Uterus (tissue), 2 donors: Measurements from ENCODE around the gene OTOP2.

ENCODE experiments used
- CTCF ChIP-seq, 4 experiments: fragments of 200-600 bp in 2 of 4; fragments of 450-650 bp in 2 of 4; sonication (generic) in 2 of 4; IDR thresholded peaks; one replicate each; pipeline ENCODE4 v1.5.1; 2016 to 2019; ENCODE audit warnings: antibody characterized with exemption in 4 of 4, mild to moderate bottlenecking in 2 of 4, moderate library complexity in 1 of 4
- POLR2A ChIP-seq, 2 donors: fragments of 450-650 bp; IDR thresholded peaks; one replicate each; pipeline ENCODE4 v1.6.1; 2016; ENCODE audit warnings: antibody characterized with exemption in 2 of 2, mild to moderate bottlenecking in 1 of 2, moderate library complexity in 1 of 2

GRCh38 chr17:74972107-74972972 lies 48.3 kb downstream of the OTOP2 start, which contains the start of gene HID1:
- TF ChIP-seq POLR2A (IDR thresholded peaks at IDR 0.05) (peak in 1 of 2 donors; percentile 40), CTCF (IDR thresholded peaks at IDR 0.05) (peak in 1 of 4 experiments; percentile 5)
